Measurements from ENCODE around the gene ANK3.

GRCh38 chr10:60384011-60384410 is 5.7 kb downstream of the ANK3 start:
- no peak for TF ChIP-seq CTCF (IDR thresholded peaks at IDR 0.05)
- no peak for TF ChIP-seq POLR2A (IDR thresholded peaks at IDR 0.05)
